Liver (tissue), 9 donors: Measurements from ENCODE around the gene SLC26A4. TPM values are rescaled to one million over a fixed set of nuclear protein-coding genes. Genes with fewer than 3 reads are reported as not detected.

Experiments
- DNase-seq: peaks from one replicate; pipeline ENCODE4 v3.0.0-alpha.2; 2017; ENCODE audit warnings: low spot score
- H3K27ac ChIP-seq, 2 donors: one replicate each; pipeline ENCODE4 v1.7.0; 2013; ENCODE audit warnings: inconsistent platforms in 2 of 2, low read length in 2 of 2, control low read depth in 1 of 2, low read depth in 1 of 2, mild to moderate bottlenecking in 1 of 2
- H3K27me3 ChIP-seq, 4 donors: one replicate each; pipeline versions ENCODE4 v1.6.1 to v1.7.0; 2013; ENCODE audit warnings: low read length in 3 of 4, inconsistent platforms in 1 of 4, mild to moderate bottlenecking in 1 of 4, moderate library complexity in 1 of 4; ENCODE audit not compliant: control insufficient read depth in 4 of 4, insufficient read depth in 4 of 4
- H3K36me3 ChIP-seq, 4 donors: one replicate each; pipeline versions ENCODE4 v1.6.1 to v1.7.0; 2013; ENCODE audit warnings: low read length in 3 of 4, mild to moderate bottlenecking in 3 of 4, low read depth in 1 of 4, moderate library complexity in 1 of 4; ENCODE audit not compliant: control insufficient read depth in 4 of 4, insufficient read depth in 3 of 4
- H3K4me1 ChIP-seq, 4 donors: one replicate each; pipeline versions ENCODE4 v1.6.1 to v1.7.0; 2013; ENCODE audit warnings: low read length in 3 of 4, mild to moderate bottlenecking in 3 of 4, moderate library complexity in 1 of 4; ENCODE audit not compliant: control insufficient read depth in 4 of 4, insufficient read depth in 4 of 4
- H3K4me3 ChIP-seq, 3 donors: one replicate each; pipeline versions ENCODE4 v1.6.1 to v1.7.0; 2013; ENCODE audit warnings: low read length in 3 of 3, control low read depth in 1 of 3, low read depth in 1 of 3, mild to moderate bottlenecking in 1 of 3
- H3K9ac ChIP-seq, 2 donors: one replicate each; pipeline ENCODE4 v1.7.0; 2013; ENCODE audit warnings: low read length in 2 of 2, mild to moderate bottlenecking in 2 of 2, moderate library complexity in 2 of 2, control low read depth in 1 of 2, low read depth in 1 of 2
- H3K9me3 ChIP-seq, 4 donors: one replicate each; pipeline versions ENCODE4 v1.6.1 to v1.7.0; 2013; ENCODE audit warnings: low read length in 3 of 4; ENCODE audit not compliant: control insufficient read depth in 4 of 4
- ATF3 ChIP-seq: IDR thresholded peaks from 2 replicates; pipeline ENCODE4 v1.6.1; 2016; ENCODE audit warnings: antibody characterized with exemption
- CTCF ChIP-seq: fragments of 150-350 bp; IDR thresholded peaks from 2 replicates; pipeline ENCODE4 v1.5.1; 2017; ENCODE audit warnings: improper control_type of control experiment, low read depth, low read length; ENCODE audit not compliant: missing input control
- EGR1 ChIP-seq, 2 donors: IDR thresholded peaks; 2 replicates each; pipeline ENCODE4 v1.6.1; 2016 to 2018; ENCODE audit warnings: antibody characterized with exemption in 2 of 2, low read depth in 2 of 2
- FOXA1 ChIP-seq: IDR thresholded peaks from 2 replicates; pipeline ENCODE4 v1.6.1; 2016; ENCODE audit warnings: antibody characterized with exemption
- FOXA2 ChIP-seq: IDR thresholded peaks from 2 replicates; pipeline ENCODE4 v1.6.1; 2016; ENCODE audit warnings: antibody characterized with exemption
- GABPA ChIP-seq, 2 donors: IDR thresholded peaks in 1 of 2; conservative IDR thresholded peaks in 1 of 2; 2 replicates each; pipeline ENCODE4 v1.6.1; 2016; ENCODE audit warnings: antibody characterized with exemption in 2 of 2, mild to moderate bottlenecking in 1 of 2, moderate library complexity in 1 of 2
- HNF4A ChIP-seq, 2 donors: conservative IDR thresholded peaks; 2 replicates each; pipeline ENCODE4 v1.6.1; 2016; ENCODE audit warnings: antibody characterized with exemption in 2 of 2, mild to moderate bottlenecking in 2 of 2
- HNF4G ChIP-seq: IDR thresholded peaks from 2 replicates; pipeline ENCODE4 v1.6.1; 2016; ENCODE audit warnings: antibody characterized with exemption
- JUND ChIP-seq, 2 donors: IDR thresholded peaks; 2 replicates each; pipeline ENCODE4 v1.6.1; 2016; ENCODE audit warnings: antibody characterized with exemption in 2 of 2
- NR2F2 ChIP-seq: IDR thresholded peaks from 2 replicates; pipeline ENCODE4 v1.6.1; 2016; ENCODE audit warnings: antibody characterized with exemption
- RAD21 ChIP-seq, 2 donors: IDR thresholded peaks; 2 replicates each; pipeline ENCODE4 v1.6.1; 2016; ENCODE audit warnings: antibody characterized with exemption in 2 of 2, mild to moderate bottlenecking in 2 of 2
- RXRA ChIP-seq, 2 donors: IDR thresholded peaks; 2 replicates each; pipeline ENCODE4 v1.6.1; 2017 to 2018; ENCODE audit warnings: antibody characterized with exemption in 2 of 2, mild to moderate bottlenecking in 1 of 2
- SP1 ChIP-seq: IDR thresholded peaks from 2 replicates; pipeline ENCODE4 v1.6.1; 2018; ENCODE audit warnings: antibody characterized with exemption, mild to moderate bottlenecking
- TAF1 ChIP-seq: conservative IDR thresholded peaks from 2 replicates; pipeline ENCODE4 v1.6.1; 2016; ENCODE audit warnings: antibody characterized with exemption, mild to moderate bottlenecking
- YY1 ChIP-seq: IDR thresholded peaks from 2 replicates; pipeline ENCODE4 v1.6.1; 2016; ENCODE audit warnings: antibody characterized with exemption, mild to moderate bottlenecking
- ZBTB33 ChIP-seq: IDR thresholded peaks from 2 replicates; pipeline ENCODE4 v1.6.1; 2016; ENCODE audit warnings: antibody characterized with exemption
- WGBS: extraction: QIAGEN DNeasy Blood & Tissue Kit; methylation state at CpG from one replicate; pipeline ENCODE4 v1.1.7; 2013; 5-methylcytosine and 5-hydroxymethylcytosine counted together
- polyA plus RNA-seq, 2 donors: library from polyadenylated mRNA; stranded (reverse) in 1 of 2; unstranded in 1 of 2; fragments of 200-250 nt in 1 of 2; fragments of >200 nt in 1 of 2; fragmentation: Nextera tagmentation in 1 of 2; extraction: Ambion mirVana in 1 of 2; gene quantifications; one replicate each; pipeline versions ENCODE4 v1.2.1 to v1.2.3, GENCODE V29; 2013 to 2015
- total RNA-seq, 2 donors: library from RNA; depleted of rRNA; stranded (reverse); fragments of >200 nt; gene quantifications; one replicate each; pipeline ENCODE4 v1.2.3, GENCODE V29; 2014
- TF ChIP-seq, protein P1 (sequence below): IDR thresholded peaks from 2 replicates; pipeline ENCODE4 v1.6.1; 2016; ENCODE audit warnings: antibody characterized with exemption, mild to moderate bottlenecking
- donor health status: healthy.
- donor health status: healthy.
- donor health status: healthy.
- donor health status: healthy.
- donor health status: healthy.

Gene SLC26A4
- total and polyA plus RNA-seq, 4 donors = 0.08 to 0.25 (median 0.19) TPM; not detected in 1

GRCh38 chr7:107630342-107630741, 30.3 kb upstream of the SLC26A4 start:
- no peak for DNase-seq
- no peaks in the 10 kb centered on the region for H3K36me3 ChIP-seq
- TF ChIP-seq TAF1 (no peak), HNF4A (conservative IDR thresholded peaks at IDR 0.05) (no peak), ATF3 (no peak), FOXA2 (no peak)

DNA sequence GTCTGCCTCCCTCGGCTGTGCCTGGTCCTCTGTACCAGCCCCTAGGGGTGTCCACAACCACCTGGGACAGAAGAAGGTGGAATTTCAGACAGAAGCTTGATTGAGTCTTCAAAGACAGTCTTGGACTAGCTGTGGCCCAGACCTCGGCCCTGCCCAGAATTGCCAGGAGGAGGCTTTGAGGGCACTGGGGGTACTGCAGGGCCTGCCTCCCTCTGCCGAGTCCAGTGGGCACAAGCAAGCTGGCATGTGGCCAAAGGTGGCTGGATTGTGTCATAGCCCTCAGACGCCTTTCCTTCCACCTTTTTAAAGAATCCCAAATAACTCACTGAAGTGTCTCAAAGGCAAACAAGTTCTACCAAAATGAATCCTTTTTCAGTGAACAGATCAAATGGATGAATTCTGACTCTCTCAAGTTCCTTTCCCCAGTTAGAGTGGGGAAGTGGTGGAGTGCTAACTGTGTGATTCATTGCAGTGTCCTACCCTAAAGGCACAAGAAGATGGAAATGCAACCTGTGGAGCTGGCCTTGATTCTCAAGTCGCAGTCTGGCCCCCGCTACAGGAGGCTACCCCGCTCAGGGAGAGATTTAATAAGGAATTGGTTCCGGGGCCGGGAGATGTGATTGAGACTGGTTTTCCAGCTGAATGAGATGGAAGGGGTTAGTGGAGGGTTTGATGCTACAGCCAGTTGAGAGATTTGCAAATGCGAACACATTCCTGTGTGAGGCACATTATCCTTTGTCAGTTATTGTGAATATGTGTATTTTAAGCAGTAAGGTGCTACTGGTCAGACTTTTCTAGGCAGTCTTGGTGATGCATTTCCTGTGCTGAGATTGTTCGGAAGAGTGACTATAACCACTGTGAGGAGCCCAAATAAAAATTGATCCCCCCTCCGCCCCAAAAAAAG, 28.8 kb upstream of the SLC26A4 start:
- 93% methylated on average over 12 of the region's 12 CpGs for WGBS
- no peak overlapping the region for H3K4me3 ChIP-seq

More at GRCh38 chr7:107630342-107630741, 30.3 kb upstream of the SLC26A4 start:
- Histone ChIP-seq H3K27me3 (no peaks in the 10 kb centered on the region), H3K4me1 (no peaks in the 10 kb centered on the region), H3K9me3 (no peaks in the 10 kb centered on the region), H3K27ac (no peak overlapping the region), H3K4me3 (no peak overlapping the region), H3K9ac (no peak overlapping the region)
- WGBS = 92% methylated on average over 8 of the region's 8 CpGs

More for the DNA sequence above, 28.8 kb upstream of the SLC26A4 start:
- DNase-seq = no peak
- Histone ChIP-seq H3K9ac (no peak overlapping the region), H3K4me1 (no peaks in the 10 kb centered on the region), H3K27ac (no peak overlapping the region), H3K27me3 (no peaks in the 10 kb centered on the region), H3K9me3 (no peaks in the 10 kb centered on the region), H3K36me3 (no peaks in the 10 kb centered on the region)
- TF ChIP-seq ZBTB33 (no peak), JUND (IDR thresholded peaks at IDR 0.05) (no peak), GABPA (IDR thresholded peaks at IDR 0.05 in 1 of 2, conservative IDR thresholded peaks at IDR 0.05 in 1 of 2) (no peak), ATF3 (no peak), YY1 (no peak), HNF4A (conservative IDR thresholded peaks at IDR 0.05) (no peak), HNF4G (no peak), CTCF (no peak), TAF1 (no peak), NR2F2 (no peak), EGR1 (IDR thresholded peaks at IDR 0.05; ENCODE audit: low read depth in 2 of 2) (no peak), FOXA1 (no peak), RAD21 (IDR thresholded peaks at IDR 0.05) (no peak), SP1 (no peak), FOXA2 (no peak), RXRA (IDR thresholded peaks at IDR 0.05) (no peak)
- TF ChIP-seq, protein P1, sequence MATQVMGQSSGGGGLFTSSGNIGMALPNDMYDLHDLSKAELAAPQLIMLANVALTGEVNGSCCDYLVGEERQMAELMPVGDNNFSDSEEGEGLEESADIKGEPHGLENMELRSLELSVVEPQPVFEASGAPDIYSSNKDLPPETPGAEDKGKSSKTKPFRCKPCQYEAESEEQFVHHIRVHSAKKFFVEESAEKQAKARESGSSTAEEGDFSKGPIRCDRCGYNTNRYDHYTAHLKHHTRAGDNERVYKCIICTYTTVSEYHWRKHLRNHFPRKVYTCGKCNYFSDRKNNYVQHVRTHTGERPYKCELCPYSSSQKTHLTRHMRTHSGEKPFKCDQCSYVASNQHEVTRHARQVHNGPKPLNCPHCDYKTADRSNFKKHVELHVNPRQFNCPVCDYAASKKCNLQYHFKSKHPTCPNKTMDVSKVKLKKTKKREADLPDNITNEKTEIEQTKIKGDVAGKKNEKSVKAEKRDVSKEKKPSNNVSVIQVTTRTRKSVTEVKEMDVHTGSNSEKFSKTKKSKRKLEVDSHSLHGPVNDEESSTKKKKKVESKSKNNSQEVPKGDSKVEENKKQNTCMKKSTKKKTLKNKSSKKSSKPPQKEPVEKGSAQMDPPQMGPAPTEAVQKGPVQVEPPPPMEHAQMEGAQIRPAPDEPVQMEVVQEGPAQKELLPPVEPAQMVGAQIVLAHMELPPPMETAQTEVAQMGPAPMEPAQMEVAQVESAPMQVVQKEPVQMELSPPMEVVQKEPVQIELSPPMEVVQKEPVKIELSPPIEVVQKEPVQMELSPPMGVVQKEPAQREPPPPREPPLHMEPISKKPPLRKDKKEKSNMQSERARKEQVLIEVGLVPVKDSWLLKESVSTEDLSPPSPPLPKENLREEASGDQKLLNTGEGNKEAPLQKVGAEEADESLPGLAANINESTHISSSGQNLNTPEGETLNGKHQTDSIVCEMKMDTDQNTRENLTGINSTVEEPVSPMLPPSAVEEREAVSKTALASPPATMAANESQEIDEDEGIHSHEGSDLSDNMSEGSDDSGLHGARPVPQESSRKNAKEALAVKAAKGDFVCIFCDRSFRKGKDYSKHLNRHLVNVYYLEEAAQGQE = no peak
